ENCODE results near the gene TACC3. TPM values are rescaled to one million over a fixed set of nuclear protein-coding genes. Genes with fewer than 3 reads are reported as not detected.

TACC3 gene
- total RNA-seq (2022; extraction: Qiagen RNA extraction; ENCODE audit: low read depth) = 76.1 to 94.4 TPM (median 88.2 TPM) in 5 replicates

DNA sequence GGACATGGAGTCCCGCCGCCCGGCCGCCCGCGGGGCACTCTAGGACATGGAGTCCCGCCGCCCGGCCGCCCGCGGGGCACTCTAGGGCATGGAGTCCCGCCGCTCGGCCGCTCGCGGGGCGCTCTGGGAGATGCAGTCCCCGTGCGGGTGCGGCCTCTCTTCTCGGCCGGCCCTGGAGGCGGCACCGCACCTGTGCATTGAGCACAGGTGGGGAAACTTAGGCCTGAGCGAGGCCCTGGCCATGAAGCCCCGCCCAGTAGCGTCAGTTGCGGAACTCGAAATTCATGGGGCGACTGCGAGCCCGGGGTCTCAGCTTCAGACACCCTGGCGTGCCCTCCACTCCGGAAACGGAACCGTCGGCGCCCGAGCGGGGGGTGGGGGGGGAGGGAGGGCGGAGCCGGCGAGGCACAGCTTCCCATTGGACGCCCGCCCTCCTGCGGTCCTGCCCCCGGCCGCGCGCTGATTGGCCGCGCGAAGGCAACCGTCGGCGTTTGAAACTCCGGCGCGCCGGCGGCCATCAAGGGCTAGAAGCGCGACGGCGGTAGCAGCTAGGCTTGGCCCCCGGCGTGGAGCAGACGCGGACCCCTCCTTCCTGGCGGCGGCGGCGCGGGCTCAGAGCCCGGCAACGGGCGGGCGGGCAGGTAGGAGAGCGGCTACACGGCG lies at the start of gene TACC3, which contains the start of gene TMEM129:
TACC3 (plus strand) TSS at position 519 of the 663 bp plus-strand sequence. CDS start 1,901 bp downstream, outside the sequence.
TMEM129 (minus strand) TSS at position 321 of the 663 bp plus-strand sequence. CDS start 486 bp downstream, outside the sequence.

DNA sequence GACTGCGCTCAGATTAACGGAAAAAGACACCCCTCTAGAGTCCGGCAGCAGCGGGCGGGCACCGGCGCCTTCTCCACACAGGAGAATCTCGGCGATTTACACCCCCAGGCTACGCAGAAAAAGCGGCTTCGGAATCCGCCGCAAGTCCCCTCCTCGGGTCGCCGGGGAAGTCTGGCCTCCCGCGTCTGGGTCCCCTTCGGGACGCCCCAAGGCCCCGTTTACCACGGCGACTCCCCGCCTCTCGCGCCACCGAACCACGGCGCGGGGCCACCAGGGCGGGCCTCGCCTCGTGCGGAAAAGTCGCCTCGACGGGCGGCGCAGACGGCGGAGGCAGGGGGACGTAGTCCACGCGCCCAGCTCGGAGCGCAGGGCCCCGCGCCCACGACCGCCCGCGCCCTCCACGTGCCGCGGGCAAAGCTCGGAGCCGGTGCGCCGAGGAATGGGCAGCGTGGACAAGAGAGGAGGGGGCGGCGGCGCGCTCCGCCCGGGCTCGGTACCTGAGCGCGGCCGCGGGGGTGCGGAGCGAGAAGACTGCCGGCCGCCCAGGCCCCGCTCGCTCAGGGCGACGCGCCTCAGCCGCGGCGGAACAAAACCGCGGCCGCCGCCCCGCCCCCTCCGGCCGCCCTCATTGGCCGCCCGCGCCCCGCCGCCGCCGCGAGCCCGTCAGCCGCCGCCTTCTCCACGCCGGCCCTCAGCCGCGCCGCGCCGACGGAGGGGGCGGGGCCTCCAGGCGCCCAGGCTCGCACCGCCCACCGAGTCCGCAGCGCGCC lies 37.4 kb upstream of the TACC3 start, which contains the start of gene FAM53A:
FAM53A (minus strand) TSS at position 578 of the 770 bp plus-strand sequence. CDS start 15,572 bp downstream, outside the sequence.

DNA sequence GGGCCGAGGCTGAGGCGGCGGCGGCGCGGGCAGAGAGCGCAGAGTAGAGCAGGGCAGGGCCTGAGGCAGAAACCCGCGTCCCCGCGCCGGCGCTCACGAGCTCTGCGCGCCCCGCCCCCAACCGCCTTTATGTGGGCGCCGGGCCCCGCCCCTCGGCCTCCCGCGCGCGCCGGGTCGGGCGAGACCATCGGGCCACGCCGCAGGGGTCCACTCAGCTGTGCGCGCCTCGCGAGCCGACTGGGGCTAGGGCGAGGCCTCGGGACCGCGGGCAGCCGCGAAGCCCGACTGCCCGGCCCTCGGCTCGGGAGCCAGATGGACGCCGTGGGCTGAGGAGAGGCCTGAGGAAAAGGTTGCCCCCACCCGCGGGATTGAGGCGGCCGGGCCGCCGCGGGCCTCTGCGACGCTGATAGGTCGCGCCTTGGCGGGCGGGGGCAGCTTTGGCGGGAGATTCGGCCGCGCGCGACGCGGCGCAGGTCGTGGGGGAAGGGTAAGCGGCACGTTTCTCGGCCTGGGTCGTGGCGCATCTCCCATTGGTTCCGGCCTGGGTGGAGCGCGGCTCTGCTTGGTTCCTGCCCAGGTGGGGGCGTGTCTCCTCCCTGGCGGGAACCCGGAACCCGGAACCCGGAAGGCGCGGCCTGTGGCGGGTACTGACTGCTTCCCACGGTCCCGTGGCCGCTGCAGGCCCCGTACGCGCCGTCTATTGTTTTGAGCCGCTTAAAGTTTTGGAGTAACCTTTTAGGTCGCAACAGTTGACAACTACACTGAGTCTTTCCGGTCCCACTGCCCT lies 8.9 kb upstream of the TACC3 start, which contains the start of gene SLBP:
SLBP (minus strand) TSS at position 104 of the 787 bp plus-strand sequence. CDS start 131 bp downstream, outside the sequence.

DNA sequence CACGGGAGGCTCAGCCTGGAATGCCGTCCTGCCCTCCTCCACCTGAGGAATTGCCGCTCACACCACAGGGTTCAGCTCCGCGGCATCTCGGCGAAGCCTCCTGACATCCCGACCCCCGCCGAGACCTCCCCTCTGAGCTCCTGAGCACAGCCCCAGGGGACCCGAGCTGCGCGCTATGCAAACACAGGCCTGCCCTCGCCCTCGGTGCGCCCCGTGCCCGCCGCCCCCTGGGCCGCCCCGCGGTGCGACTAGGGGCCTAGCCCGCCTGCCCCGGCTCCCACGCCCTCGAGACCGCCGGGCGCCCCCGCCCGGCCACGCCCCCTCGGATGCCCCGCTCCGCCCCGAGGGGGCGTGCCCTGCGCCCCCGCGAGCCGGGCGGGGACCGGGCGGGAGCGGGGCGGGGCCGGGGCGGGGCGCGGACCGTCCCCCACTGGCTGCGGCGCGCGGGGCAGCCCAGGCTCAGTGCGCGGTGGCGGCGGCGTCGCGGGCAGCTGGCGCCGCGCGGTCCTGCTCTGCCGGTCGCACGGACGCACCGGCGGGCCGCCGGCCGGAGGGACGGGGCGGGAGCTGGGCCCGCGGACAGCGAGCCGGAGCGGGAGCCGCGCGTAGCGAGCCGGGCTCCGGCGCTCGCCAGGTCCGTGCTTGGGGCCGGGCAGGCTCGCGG lies 71.6 kb downstream of the TACC3 start, which contains the start of gene FGFR3:
FGFR3 (plus strand) TSS at position 462 of the 664 bp plus-strand sequence. CDS start 642 bp downstream, outside the sequence.

Other genes starting within 250 kb of the TACC3 start
- gene FAM53A, start 37.2 kb upstream of the TACC3 start, total RNA-seq (2022; extraction: Qiagen RNA extraction; ENCODE audit: low read depth) = 0.87 to 1.5 TPM (median 1.1 TPM) in 5 replicates
- 68.5 to 72.2 TPM (median 71.6 TPM) in 5 replicates for gene SLBP, start 9.2 kb upstream of the TACC3 start, total RNA-seq (2022; extraction: Qiagen RNA extraction; ENCODE audit: low read depth)
- gene TMEM129, start 198 bp upstream of the TACC3 start, total RNA-seq (2022; extraction: Qiagen RNA extraction; ENCODE audit: low read depth) = 16.8 to 26.5 TPM (median 23.4 TPM) in 5 replicates
- 1.2 to 3.1 TPM (median 2.8 TPM) in 5 replicates for gene FGFR3, start 71.8 kb downstream of the TACC3 start, total RNA-seq (2022; extraction: Qiagen RNA extraction; ENCODE audit: low read depth)
- gene LETM1, start 134.6 kb downstream of the TACC3 start, total RNA-seq (2022; extraction: Qiagen RNA extraction; ENCODE audit: low read depth) = 25.0 to 31.7 TPM (median 28.9 TPM) in 5 replicates
- 37.8 to 46.7 TPM (median 42.9 TPM) in 5 replicates for gene NSD2, start 149.9 kb downstream of the TACC3 start, total RNA-seq (2022; extraction: Qiagen RNA extraction; ENCODE audit: low read depth)